PC-9 (cell line): Measurements from ENCODE around the gene SDHA. TPM values are rescaled to one million over a fixed set of nuclear protein-coding genes. Genes with fewer than 3 reads are reported as not detected.
"Not testable (repeated sequence)": the region's sequence is repeated elsewhere in the genome, so short reads cannot be mapped to it uniquely, and the experiment has no call there.

ENCODE experiments used
- BruUV-seq: library from RNA; stranded (reverse); fragments of 400-500 nt; replicated peaks from 2 replicates; lab custom pipeline; 2021; lab: Mats Ljungman, UMichigan
- CTCF ChIA-PET: fragments of 300-600 bp; sonication (Branson Sonifier 250); formaldehyde crosslinking; loops from one replicate; lab custom pipeline; 2022; ENCODE audit warnings: antibody characterized with exemption; lab: Charles Lee
- POLR2A ChIA-PET: fragments of 300-600 bp; sonication (Branson Sonifier 250); formaldehyde crosslinking; loops from one replicate; lab custom pipeline; 2022; ENCODE audit warnings: antibody characterized with exemption; ENCODE audit not compliant: unreplicated experiment; lab: Charles Lee
- DNase-seq, 2 experiments: peaks; one replicate each; pipeline versions ENCODE4 v3.0.0 to v3.0.0-alpha.2; 2015 to 2022; ENCODE audit warnings: mixed read lengths in 1 of 2
- H2AFZ ChIP-seq: fragments of 200-600 bp; sonication (generic); 2 replicates; pipeline ENCODE4 v1.8.1; 2017; ENCODE audit warnings: antibody characterized with exemption
- H3F3A ChIP-seq: fragments of 200-600 bp; sonication (generic); 2 replicates; pipeline ENCODE4 v1.8.1; 2017; ENCODE audit warnings: antibody characterized with exemption, mild to moderate bottlenecking, low read depth; ENCODE audit not compliant: insufficient read depth
- H3K27ac ChIP-seq: fragments of 200-600 bp; sonication (generic); 2 replicates; pipeline ENCODE4 v1.6.1; 2016; ENCODE audit warnings: mixed run types
- H3K27me3 ChIP-seq: fragments of 200-600 bp; sonication (generic); 2 replicates; pipeline ENCODE4 v1.6.1; 2016; ENCODE audit warnings: low read depth, mixed run types; ENCODE audit not compliant: insufficient read depth
- H3K36me3 ChIP-seq: fragments of 200-600 bp; sonication (generic); 2 replicates; pipeline ENCODE4 v1.6.1; 2016; ENCODE audit warnings: low read depth, mixed run types
- H3K4me1 ChIP-seq: fragments of 200-600 bp; sonication (generic); replicated peaks from 2 replicates; pipeline ENCODE4 v1.6.1; 2016; ENCODE audit warnings: mixed run types; ENCODE audit not compliant: insufficient read depth
- H3K4me2 ChIP-seq: fragments of 200-600 bp; sonication (generic); 2 replicates; pipeline ENCODE4 v1.6.1; 2017; ENCODE audit warnings: mixed run types
- H3K4me3 ChIP-seq: fragments of 200-600 bp; sonication (generic); 2 replicates; pipeline ENCODE4 v1.6.1; 2016; ENCODE audit warnings: mixed run types
- H3K79me2 ChIP-seq: fragments of 200-600 bp; sonication (generic); 2 replicates; pipeline ENCODE4 v1.6.1; 2017; ENCODE audit warnings: low read depth, mixed run types
- H3K9me2 ChIP-seq: fragments of 200-600 bp; sonication (generic); 2 replicates; pipeline ENCODE4 v1.8.1; 2017; ENCODE audit warnings: mild to moderate bottlenecking; ENCODE audit not compliant: insufficient read depth
- H3K9me3 ChIP-seq: fragments of 200-600 bp; sonication (generic); 2 replicates; pipeline ENCODE4 v1.8.1; 2016; ENCODE audit warnings: low read depth; ENCODE audit not compliant: insufficient read depth
- H4K20me1 ChIP-seq: fragments of 200-600 bp; sonication (generic); 2 replicates; pipeline ENCODE4 v1.8.1; 2017; ENCODE audit not compliant: insufficient read depth
- intact Hi-C: fragments of 100-400 bp; cut with micrococcal nuclease; formaldehyde crosslinking; loops from one replicate; pipeline ENCODE4 v1.10.0; 2022; ENCODE audit not compliant: unreplicated experiment
- total RNA-seq: library from RNA; stranded (reverse); gene quantifications from 2 replicates; pipeline ENCODE4 v1.2.3, GENCODE V29; 2021

The SDHA gene
- total RNA-seq, 1 experiment from 2014 or later = 347 TPM

- H3K79me2 ChIP-seq = peaks cover 47% of the 10 kb centered on the region
These were observed 76.7 kb downstream of the SDHA start for GRCh38 chr5:294788-295187.

DNA sequence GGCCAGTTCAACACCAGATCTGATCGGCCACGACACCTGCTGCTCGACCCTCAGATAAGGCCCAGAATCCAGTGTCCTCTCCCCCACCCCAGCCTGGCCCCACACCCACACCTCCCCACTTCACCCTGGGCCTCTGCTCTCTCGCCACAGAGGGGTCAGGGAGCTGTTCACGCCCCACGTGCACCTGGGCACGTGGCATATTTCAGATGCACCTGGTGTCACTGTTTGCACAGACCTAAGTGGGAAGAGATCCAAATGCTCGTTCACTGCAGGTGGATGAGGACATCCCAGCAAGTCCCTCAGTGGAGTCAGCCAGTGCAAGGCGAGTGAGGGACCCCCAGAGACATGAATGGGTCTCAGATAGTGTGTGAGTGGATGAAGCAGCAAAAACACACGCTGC, 78.1 kb downstream of the SDHA start:
- CTCF ChIA-PET, H3K4me3 ChIP-seq, H3K27ac ChIP-seq, DNase-seq, H3K4me1 ChIP-seq, H3K9me2 ChIP-seq, H3K27me3 ChIP-seq, H3K4me2 ChIP-seq, H2AFZ ChIP-seq, intact Hi-C loops, H3F3A ChIP-seq, BruUV-seq, POLR2A ChIA-PET, H3K9me3 ChIP-seq: not testable (repeated sequence)
- H3K36me3 ChIP-seq = 0 out of 2 replicates have a peak, but pooled peaks cover 10% of the 10 kb centered on the region
- H4K20me1 ChIP-seq = peaks cover 78% of the 10 kb centered on the region
- H3K79me2 ChIP-seq = peaks cover 46% of the 10 kb centered on the region

More at GRCh38 chr5:294788-295187, 76.7 kb downstream of the SDHA start:
- H2AFZ ChIP-seq, intact Hi-C loops, H3K4me1 ChIP-seq, DNase-seq, H3K27me3 ChIP-seq, H3K27ac ChIP-seq, POLR2A ChIA-PET, BruUV-seq, H3K9me2 ChIP-seq, H3F3A ChIP-seq, H3K4me3 ChIP-seq, CTCF ChIA-PET, H3K4me2 ChIP-seq, H3K9me3 ChIP-seq: not testable (repeated sequence)
- Histone ChIP-seq H3K36me3 (0 out of 2 replicates have a peak, but pooled peaks cover 10% of the 10 kb centered on the region), H4K20me1 (peaks cover 78% of the 10 kb centered on the region)

- CTCF ChIA-PET, BruUV-seq, H3K27me3 ChIP-seq, H3K9me2 ChIP-seq, H3F3A ChIP-seq, H3K36me3 ChIP-seq, H3K4me3 ChIP-seq, H3K4me1 ChIP-seq, intact Hi-C loops, H2AFZ ChIP-seq, H3K4me2 ChIP-seq, H3K27ac ChIP-seq, H3K9me3 ChIP-seq, POLR2A ChIA-PET, DNase-seq: not testable (repeated sequence)
- peaks cover 47% of the 10 kb centered on the region for H3K79me2 ChIP-seq
- peaks cover 78% of the 10 kb centered on the region for H4K20me1 ChIP-seq
These were observed 78.8 kb downstream of the SDHA start for GRCh38 chr5:296954-297353.

DNA sequence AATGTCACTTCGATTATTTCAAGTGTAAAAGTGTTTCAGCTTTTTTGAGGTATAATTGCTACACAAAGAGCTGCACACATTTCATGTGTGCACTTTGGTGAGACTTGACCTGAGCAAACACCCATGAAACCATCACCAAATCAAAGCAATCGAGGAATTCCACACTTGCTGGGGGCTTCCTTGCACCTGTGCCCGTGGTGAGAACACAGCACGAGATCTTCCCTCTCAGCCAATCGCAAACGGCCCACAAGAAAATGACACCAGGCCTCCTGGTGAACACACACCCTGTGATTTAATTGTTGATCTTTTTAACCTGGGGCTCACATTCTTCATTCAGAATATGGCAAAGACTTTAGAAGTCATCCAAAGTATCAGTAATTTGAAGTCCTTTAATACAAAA, 79.3 kb downstream of the SDHA start:
- peaks cover 78% of the 10 kb centered on the region for H4K20me1 ChIP-seq
- H3K4me1 ChIP-seq, H3K9me3 ChIP-seq, H3K27me3 ChIP-seq, CTCF ChIA-PET, intact Hi-C loops, BruUV-seq, H3F3A ChIP-seq, H3K4me2 ChIP-seq, H3K36me3 ChIP-seq, POLR2A ChIA-PET, H3K4me3 ChIP-seq, H3K27ac ChIP-seq, H3K9me2 ChIP-seq, H2AFZ ChIP-seq, DNase-seq: not testable (repeated sequence)
- peaks cover 47% of the 10 kb centered on the region for H3K79me2 ChIP-seq

DNA sequence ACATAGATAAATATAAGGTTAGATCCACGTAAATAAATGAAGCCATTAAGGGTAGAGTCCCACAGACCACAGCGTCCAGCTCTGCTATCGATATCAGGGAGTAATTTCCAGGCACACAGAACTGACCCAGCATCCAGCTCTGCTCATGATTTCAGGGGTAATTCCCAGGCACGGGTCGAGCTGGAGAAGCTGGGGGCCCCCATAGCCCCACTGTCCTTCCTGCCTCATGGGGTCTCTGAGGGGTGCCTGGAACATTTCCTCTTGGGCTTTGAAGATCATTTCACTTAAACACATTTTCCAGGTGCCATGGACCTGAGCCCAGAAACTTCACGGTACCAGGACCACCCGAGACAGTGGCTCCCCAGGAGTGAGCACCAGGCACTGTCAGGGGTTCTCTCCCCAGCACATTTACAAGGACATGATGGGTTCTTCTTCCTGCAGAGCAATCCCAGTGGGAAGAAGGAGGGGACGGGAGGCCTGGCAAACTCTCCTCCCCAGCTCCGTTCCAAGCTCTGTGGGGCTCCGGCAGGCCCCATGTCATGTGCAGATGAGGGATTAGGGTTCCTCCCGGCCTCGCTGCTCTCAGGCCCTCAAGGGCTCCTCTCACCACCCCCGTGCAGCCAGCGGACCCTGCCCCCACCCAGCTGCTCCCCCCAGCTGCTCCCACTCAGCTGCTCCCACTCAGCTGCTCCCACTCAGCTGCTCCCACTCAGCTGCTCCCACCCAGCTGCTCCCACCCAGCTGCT, 80.0 kb downstream of the SDHA start:
- H4K20me1 ChIP-seq = peaks cover 79% of the 10 kb centered on the region
- POLR2A ChIA-PET = not testable (repeated sequence)

More for the DNA sequence above, 80.0 kb downstream of the SDHA start:
- H3K4me1 ChIP-seq, intact Hi-C loops, H3K4me2 ChIP-seq, H3K4me3 ChIP-seq, DNase-seq, H3F3A ChIP-seq, H3K27me3 ChIP-seq, H3K36me3 ChIP-seq, H3K27ac ChIP-seq, H3K9me3 ChIP-seq, H2AFZ ChIP-seq, BruUV-seq, H3K9me2 ChIP-seq: not testable (repeated sequence)
- CTCF ChIA-PET = interaction anchor here (0.6 kb wide), 1 partner anchor 19 kb away, joined by 10 read pairs; no protein-coding TSS in a partner anchor
- peaks cover 44% of the 10 kb centered on the region for H3K79me2 ChIP-seq
